NCI-H1436 treated with DMSO at 0.1 percent for 48 hours (cell line): ENCODE data around the gene HYDIN.

Source experiments
- DNase-seq: peaks from one replicate; lab custom pipeline; 2025; lab: John Stamatoyannopoulos, UW

HYDIN gene

GRCh38 chr16:70760221-70760620, 470.3 kb downstream of the HYDIN start:
- no peak for DNase-seq

GRCh38 chr16:70759666-70760065, 470.9 kb downstream of the HYDIN start:
- no peak for DNase-seq

GRCh38 chr16:70758786-70759185, 471.7 kb downstream of the HYDIN start:
- DNase-seq = no peak
